GM19238 (cell line): ENCODE data around the gene LMO7.
"Not testable (repeated sequence)": the region's sequence is repeated elsewhere in the genome, so short reads cannot be mapped to it uniquely, and the experiment has no call there.

Experiments used
- DNase-seq: peaks from one replicate; pipeline ENCODE4 v3.0.0; 2011; ENCODE audit warnings: low spot score; ENCODE audit not compliant: insufficient read length

LMO7 gene

GRCh38 chr13:75647126-75647784 lies 11.1 kb downstream of the LMO7 start:
- no peak for DNase-seq

- no peak for DNase-seq
Measured at GRCh38 chr13:75648446-75648845, 12.3 kb downstream of the LMO7 start.

DNA sequence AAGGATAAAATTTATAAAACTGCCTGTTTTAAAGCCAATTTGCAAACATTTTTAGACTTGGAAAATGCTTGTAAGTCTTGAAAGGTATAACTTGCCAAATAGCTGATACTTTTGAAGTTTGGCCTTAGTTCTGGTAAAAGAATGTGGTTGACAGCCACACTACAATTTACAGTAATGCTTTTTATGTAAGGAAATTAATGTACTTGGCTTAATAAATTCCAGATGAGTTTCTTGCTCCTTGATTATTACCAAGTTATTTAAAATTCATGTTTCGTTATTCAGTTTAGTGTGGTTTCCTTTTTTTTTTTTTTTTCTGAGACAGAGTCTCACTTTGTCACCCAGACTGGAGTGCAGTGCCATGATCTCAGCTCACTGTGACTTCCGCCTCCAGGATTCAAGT lies 14.9 kb downstream of the LMO7 start:
- no peak for DNase-seq

GRCh38 chr13:75652726-75653125 lies 16.6 kb downstream of the LMO7 start:
- no peak for DNase-seq

DNA sequence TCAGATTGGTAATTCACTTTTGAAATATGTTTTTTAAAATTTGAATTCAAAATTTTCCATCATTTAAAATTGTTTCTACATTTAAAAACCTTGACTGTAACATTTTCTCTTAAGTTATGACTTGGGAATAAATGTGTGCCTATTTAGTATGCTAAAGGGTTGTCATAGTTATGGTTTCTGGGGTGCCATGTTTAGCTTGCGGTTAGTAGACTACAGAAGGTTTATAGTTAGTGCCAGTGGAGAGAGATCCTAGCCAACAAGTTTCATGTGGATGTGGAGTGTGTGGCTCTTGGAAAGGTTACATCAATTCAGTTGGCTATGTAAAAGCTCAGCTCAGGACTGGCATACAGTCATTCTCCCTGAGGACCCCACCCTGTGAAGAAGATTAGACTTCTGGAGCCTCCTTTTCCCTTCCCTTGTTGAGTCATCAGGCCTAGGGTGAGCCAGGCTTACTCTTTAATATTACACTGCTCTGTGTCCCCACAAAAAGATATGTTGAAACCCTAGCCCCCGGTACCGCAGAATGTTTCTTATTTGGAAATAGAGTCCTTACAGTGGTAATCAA lies 20.4 kb downstream of the LMO7 start:
- DNase-seq = no peak

- DNase-seq = no peak
Measured at GRCh38 chr13:75657111-75657510, 21.0 kb downstream of the LMO7 start.

- no peak for DNase-seq
Measured at GRCh38 chr13:75660694-75661093, 24.6 kb downstream of the LMO7 start.

GRCh38 chr13:75661443-75661842 lies 25.3 kb downstream of the LMO7 start:
- DNase-seq = no peak

DNA sequence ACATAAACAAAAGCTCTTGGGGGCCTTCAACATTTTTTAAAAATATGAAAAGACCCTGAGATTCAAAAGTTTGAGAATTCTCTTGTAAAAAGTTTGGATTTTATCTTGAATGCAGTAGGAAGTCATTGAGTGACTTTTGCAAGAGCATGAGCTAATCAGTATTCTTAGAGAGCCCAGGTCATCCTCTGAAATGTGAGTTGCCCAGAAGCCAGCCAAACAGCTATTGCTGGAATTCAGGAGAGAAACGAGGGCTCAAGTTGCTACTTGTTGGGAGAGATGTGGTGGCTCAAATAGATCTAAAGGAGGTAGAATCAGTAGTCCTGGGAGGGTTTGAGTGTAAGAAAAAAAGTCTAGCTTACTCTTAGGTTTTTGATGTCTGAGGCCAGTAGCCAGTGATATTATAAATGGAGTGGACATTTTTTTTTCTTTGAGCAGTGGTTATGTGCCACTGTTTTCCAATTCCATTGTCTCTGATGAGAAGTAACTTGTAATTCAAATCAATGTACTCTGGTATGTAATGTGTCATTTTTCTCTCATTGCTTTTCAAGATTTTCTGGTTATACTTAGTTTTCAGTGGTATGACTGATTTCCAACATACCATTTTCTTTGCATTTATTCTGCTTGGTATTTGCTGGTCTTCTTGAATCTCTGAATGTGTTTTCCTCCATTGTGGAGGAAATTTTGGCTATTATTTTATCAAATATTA lies 30.7 kb downstream of the LMO7 start:
- DNase-seq = no peak

GRCh38 chr13:75669706-75670105 lies 33.6 kb downstream of the LMO7 start:
- DNase-seq = no peak

DNA sequence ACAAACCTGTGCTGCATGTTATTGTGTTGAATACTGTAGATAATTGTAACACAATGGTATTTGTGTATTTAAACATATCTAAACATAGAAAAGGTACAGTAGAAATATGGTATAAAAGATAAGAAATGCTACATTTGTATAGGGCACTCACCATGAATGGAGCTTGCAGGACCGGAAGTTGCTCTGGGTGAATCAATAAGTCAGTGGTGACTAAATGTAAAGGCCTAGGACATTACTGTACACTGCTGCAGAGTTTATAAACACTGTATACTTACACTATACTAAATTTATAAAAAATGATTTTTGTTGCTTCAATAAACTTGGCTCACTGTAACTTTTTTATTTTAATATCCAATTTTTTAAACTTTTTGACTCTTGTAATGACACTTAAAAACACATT lies 34.4 kb downstream of the LMO7 start:
- no peak for DNase-seq

DNA sequence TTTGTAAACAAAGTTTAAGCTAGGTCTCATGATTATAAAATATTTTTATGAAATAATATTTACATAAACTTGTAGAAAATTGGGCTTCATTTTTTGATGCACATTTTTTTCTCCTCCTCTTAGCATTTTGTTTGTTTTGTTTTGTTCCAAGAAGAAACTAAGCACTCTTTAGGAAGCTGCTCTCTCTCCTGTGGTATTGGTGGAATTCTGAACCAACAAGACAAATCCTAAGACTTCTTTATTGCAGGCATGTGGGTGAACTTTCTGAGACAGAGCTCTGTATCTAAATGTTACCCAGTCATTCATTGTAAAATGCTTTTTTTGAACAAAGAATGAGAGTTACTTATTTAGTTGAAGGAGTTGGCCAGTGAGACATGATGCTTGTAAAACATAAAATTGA lies 39.3 kb downstream of the LMO7 start:
- no peak for DNase-seq

GRCh38 chr13:75679459-75679858 lies 43.3 kb downstream of the LMO7 start:
- DNase-seq = no peak

DNA sequence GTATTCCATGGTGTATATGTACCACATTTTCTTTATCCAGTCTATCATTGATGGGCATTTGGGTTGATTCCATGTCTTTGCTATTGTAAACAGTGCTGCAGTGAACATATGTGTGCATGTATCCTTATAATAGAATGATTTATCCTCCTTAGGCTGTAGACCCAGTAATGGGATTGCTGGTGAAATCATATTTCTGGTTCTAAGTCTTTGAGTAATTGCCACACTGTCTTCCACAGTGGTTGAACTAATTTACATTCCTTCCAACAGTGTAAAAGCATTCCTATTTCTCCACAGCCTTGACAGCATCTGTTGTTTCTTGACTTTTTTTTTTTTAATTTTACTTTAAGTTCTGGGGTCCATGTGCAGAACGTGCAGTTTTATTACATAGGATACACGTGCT lies 44.1 kb downstream of the LMO7 start:
- not testable (repeated sequence) for DNase-seq

DNA sequence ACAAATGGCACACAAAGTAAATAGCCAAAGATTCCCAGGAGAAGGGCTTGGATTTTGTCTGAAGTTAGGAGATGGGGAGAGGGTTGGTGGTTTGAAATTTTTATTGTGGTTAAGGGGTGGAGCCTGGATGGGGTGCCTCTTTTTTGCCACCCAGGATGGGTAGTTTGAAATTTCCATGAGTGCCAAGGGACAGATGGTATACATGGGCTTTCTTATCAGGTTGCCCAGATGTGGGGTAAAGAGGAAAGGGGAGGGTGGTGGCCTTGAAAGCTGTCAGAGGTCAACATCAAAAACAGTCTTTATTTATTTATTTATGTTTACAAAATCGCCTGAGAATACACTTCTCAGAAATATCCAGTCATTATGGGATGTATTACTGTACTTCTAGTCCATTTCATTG lies 46.2 kb downstream of the LMO7 start:
- no peak for DNase-seq

- no peak for DNase-seq
Measured at GRCh38 chr13:75685239-75685697, 49.1 kb downstream of the LMO7 start.

DNA sequence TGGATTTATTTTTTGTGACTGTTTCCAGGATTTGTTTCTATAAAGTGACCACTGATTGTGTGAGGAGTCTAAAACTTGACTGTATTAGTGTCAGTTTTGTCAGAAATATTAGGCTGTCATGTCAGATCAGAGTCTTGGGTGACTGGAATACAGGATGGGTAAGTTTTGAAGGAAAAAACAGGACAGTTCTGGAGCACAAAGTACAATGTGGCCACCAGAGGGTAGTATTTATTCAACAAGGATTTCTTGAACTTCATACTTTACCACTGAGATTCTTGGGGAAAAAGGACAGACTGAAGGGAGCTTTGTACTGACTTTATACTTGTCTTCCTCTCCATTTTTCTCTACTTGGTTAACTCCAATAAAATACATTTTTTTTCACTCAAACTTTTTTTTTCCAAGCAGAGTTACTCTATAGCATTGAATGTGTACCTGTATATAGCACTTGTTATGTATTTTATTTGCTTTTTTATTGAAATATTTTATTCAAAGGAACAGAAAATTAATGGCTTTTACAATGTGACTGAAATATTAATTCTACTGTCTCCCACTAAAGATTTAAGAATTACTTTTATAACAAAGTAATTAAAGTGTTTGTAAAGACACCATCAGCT lies 51.1 kb downstream of the LMO7 start:
- DNase-seq = no peak

DNA sequence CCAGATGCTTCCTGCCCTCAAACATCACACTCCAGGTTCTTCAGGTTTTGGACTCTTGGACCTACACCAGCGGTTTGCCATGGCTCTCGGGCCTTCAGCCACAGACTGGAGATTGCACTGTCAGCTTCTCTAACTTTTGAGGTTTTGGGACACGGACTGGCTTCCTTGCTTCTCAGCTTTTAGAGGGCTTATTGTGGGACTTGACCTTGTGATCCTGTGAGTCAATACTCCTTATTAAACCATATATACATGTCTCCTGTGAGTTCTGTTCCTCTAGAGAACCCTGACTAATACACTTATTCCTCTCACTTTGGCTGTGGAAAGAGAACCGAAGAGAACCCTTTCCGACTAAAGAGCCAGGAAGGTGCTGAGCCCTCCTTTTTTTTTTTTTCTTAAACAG lies 53.6 kb downstream of the LMO7 start:
- DNase-seq = no peak

DNA sequence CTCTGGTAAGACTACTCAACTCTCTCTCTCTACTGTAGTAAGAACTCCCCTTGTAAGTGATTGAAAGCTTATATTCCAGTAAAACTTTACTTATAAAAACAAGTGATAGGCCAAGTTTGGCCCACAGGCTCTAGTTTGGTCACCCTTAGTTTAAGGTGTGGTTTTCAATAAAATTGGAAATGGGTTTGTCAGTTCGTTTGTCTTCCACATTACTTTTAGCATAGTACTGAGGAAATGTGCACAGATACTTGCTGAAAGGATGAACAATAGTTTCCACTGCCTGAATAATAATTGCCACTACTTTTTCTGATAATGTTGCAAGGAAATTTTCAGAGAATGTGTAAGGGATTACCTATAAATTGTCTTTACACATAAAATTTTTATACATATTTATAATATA lies 54.5 kb downstream of the LMO7 start:
- DNase-seq = no peak

- DNase-seq = no peak
Measured at GRCh38 chr13:75691183-75691582, 55.1 kb downstream of the LMO7 start.

DNA sequence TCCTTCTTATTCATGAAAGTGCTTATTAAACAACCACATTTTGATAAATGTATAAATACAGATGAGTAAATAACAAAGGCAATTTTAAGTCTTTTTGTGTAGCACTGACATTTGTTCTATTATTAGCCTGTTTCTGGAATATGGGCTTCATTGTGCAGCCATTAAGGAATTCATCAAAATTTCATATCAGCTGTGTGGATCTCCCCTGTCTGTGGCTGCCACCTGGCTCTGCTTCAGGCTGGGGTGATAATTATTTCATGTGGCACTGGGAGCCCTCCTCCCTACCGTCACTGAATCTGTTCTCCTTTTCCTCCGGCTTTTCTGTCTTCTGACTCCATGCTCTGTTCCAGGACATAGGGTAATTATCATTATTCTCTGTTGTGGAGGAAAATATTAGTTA lies 57.1 kb downstream of the LMO7 start:
- DNase-seq = no peak

DNA sequence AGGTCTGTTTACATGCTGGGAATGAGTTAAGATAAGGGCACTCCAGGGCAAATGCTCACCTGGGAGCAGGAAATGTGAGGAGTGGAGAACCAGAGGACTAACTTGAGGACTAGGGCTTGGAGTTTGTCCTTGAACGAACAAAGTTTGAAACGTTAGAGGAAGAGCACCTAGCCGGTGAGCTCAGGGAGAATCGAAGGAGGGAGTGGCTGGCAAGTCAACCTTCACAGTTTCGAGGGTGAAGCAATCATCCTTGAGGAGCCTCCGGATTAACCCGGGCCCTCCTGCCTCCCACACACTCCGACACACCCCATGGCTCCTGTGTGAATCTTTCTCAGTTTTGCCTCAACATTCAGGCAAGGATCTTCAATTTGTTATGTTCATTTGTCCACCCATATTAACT lies 58.6 kb downstream of the LMO7 start:
- DNase-seq = no peak
